Lung (tissue), 12 donors: ENCODE measurements around the gene GPRIN3. TPM values are rescaled to one million over a fixed set of nuclear protein-coding genes. Genes with fewer than 3 reads are reported as not detected.

ENCODE experiments used
- ATAC-seq: fragments of 200-7000 bp; cut with Tn5 transposase; one replicate; pipeline ENCODE4 v1.9.1; 2020; ENCODE audit warnings: moderate number of reproducible peaks; ENCODE audit not compliant: insufficient read depth, low FRiP score
- DNase-seq, 3 donors: peaks; one replicate each; pipeline ENCODE4 v3.0.0-alpha.2; 2013 to 2017
- H3K27ac ChIP-seq, 2 donors: one replicate each; pipeline ENCODE4 v1.5.1; 2013; ENCODE audit warnings: mild to moderate bottlenecking in 2 of 2, moderate library complexity in 2 of 2, control low read depth in 1 of 2, inconsistent platforms in 1 of 2, low read depth in 1 of 2, low read length in 1 of 2
- H3K27me3 ChIP-seq, 3 donors: one replicate each; pipeline ENCODE4 v1.5.1; 2013; ENCODE audit warnings: low read length in 2 of 3; ENCODE audit not compliant: control insufficient read depth in 3 of 3, insufficient read depth in 3 of 3
- H3K36me3 ChIP-seq, 4 donors: one replicate each; pipeline ENCODE4 v1.5.1; 2013; ENCODE audit warnings: low read length in 4 of 4, mild to moderate bottlenecking in 1 of 4, moderate library complexity in 1 of 4; ENCODE audit not compliant: control insufficient read depth in 4 of 4, insufficient read depth in 4 of 4
- H3K4me1 ChIP-seq, 5 donors: one replicate each; pipeline ENCODE4 v1.5.1; 2013; ENCODE audit warnings: low read length in 5 of 5, mild to moderate bottlenecking in 2 of 5, moderate library complexity in 1 of 5; ENCODE audit not compliant: control insufficient read depth in 5 of 5, insufficient read depth in 5 of 5
- H3K4me3 ChIP-seq: one replicate; pipeline ENCODE4 v1.5.1; 2013; ENCODE audit warnings: mild to moderate bottlenecking, control low read depth, moderate library complexity
- H3K9ac ChIP-seq, 2 donors: one replicate each; pipeline ENCODE4 v1.5.1; 2013; ENCODE audit warnings: low read length in 2 of 2, control low read depth in 1 of 2; ENCODE audit not compliant: insufficient read depth in 1 of 2
- H3K9me3 ChIP-seq, 4 donors: one replicate each; pipeline ENCODE4 v1.5.1; 2013; ENCODE audit warnings: low read length in 3 of 4, mild to moderate bottlenecking in 1 of 4, moderate library complexity in 1 of 4; ENCODE audit not compliant: control insufficient read depth in 4 of 4, insufficient read depth in 3 of 4
- CTCF ChIP-seq: IDR thresholded peaks from 2 replicates; pipeline ENCODE4 v1.5.1; 2012; ENCODE audit warnings: mild to moderate bottlenecking; ENCODE audit errors: control extremely low read depth, extremely low read depth
- WGBS, 2 donors: extraction: QIAGEN DNeasy Blood & Tissue Kit; methylation state at CpG; one replicate each; pipeline ENCODE4 v1.1.7; 2013; 5-methylcytosine and 5-hydroxymethylcytosine counted together
- polyA plus RNA-seq, 2 donors: library from polyadenylated mRNA; stranded (reverse); fragments of 200-250 nt; gene quantifications; one replicate each; pipeline ENCODE4 v1.2.1, GENCODE V29; 2013
- total RNA-seq, 2 donors: library from RNA; depleted of rRNA in 1 of 2; stranded (reverse); fragments of >200 nt in 1 of 2; gene quantifications; one replicate each; pipeline ENCODE4 v1.2.1, GENCODE V29; 2014 to 2021
- donor health status: control.
- donor health status: control.
- donor health status: Bipolar disorder and iron deficiency.
- donor health status: healthy.
- donor health status: DM: yes; HTN: yes; CAD: no.

Gene GPRIN3
- total and polyA plus RNA-seq, 4 donors, result 1.6 to 14.4 (median 4.3) TPM

- no peak for TF ChIP-seq CTCF
- H3K4me3 ChIP-seq, result no peak overlapping the region
- ATAC-seq, result no peak
- H3K4me1 ChIP-seq, result peaks cover 0 to 21% (median 0%) of the 10 kb centered on the region in 5 donors
- H3K36me3 ChIP-seq, result no peaks in the 10 kb centered on the region
- no peak overlapping the region for H3K9ac ChIP-seq
- H3K9me3 ChIP-seq, result no peaks in the 10 kb centered on the region
- no peaks in the 10 kb centered on the region for H3K27me3 ChIP-seq
- H3K27ac ChIP-seq, result peak overlapping the region; percentile 20 to 95
- WGBS, 2 donors, result 20 to 24% methylated on average over 10 of the region's 10 CpGs
- DNase-seq, result no peak
Observed at GRCh38 chr4:89299153-89299791, 8.3 kb downstream of the GPRIN3 start.

- ATAC-seq, result peak; percentile 14
- Histone ChIP-seq H3K36me3 (no peaks in the 10 kb centered on the region), H3K27ac (peak overlapping the region in 1 of 2 donors; percentile 95), H3K9ac (no peak overlapping the region), H3K9me3 (no peaks in the 10 kb centered on the region), H3K4me3 (no peak overlapping the region), H3K4me1 (peaks cover 0 to 21% (median 0%) of the 10 kb centered on the region in 5 donors), H3K27me3 (no peaks in the 10 kb centered on the region)
- TF ChIP-seq CTCF, result no peak
- WGBS, 2 donors, result 17 to 33% methylated on average over 2 of the region's 2 CpGs
- DNase-seq, result peak in 2 of 3 donors; percentile 18 to 26
Observed at GRCh38 chr4:89298788-89299152, 8.8 kb downstream of the GPRIN3 start.

- Histone ChIP-seq H3K9ac (no peak overlapping the region), H3K27me3 (no peaks in the 10 kb centered on the region), H3K4me1 (peaks cover 0 to 27% (median 2%) of the 10 kb centered on the region in 5 donors), H3K27ac (peak overlapping the region; percentile 58 to 82), H3K36me3 (peaks cover 0 to 1% (median 0%) of the 10 kb centered on the region in 4 donors), H3K4me3 (no peak overlapping the region), H3K9me3 (no peaks in the 10 kb centered on the region)
- TF ChIP-seq CTCF, result no peak
- DNase-seq (no peak), ATAC-seq (no peak)
- 31 to 46% methylated on average over 2 of the region's 2 CpGs for WGBS, 2 donors
Observed at GRCh38 chr4:89298155-89298554, 9.4 kb downstream of the GPRIN3 start.

GRCh38 chr4:89296896-89297295 is 10.7 kb downstream of the GPRIN3 start:
- 59 to 60% methylated on average over 2 of the region's 2 CpGs for WGBS, 2 donors
- H3K9ac ChIP-seq, result no peak overlapping the region
- DNase-seq (no peak), ATAC-seq (no peak)
- no peak for TF ChIP-seq CTCF
- peak overlapping the region in 1 of 2 donors; percentile 30 for H3K27ac ChIP-seq
- peaks cover 0 to 1% (median 0%) of the 10 kb centered on the region in 4 donors for H3K36me3 ChIP-seq
- no peaks in the 10 kb centered on the region for H3K9me3 ChIP-seq
- H3K4me3 ChIP-seq, result no peak overlapping the region
- no peaks in the 10 kb centered on the region for H3K27me3 ChIP-seq
- peaks cover 0 to 25% (median 2%) of the 10 kb centered on the region in 5 donors for H3K4me1 ChIP-seq
